ENCODE data around the gene MTHFR. TPM values are rescaled to one million over a fixed set of nuclear protein-coding genes. Genes with fewer than 3 reads are reported as not detected.

MTHFR gene
- total RNA-seq = 100 to 1,000 TPM in 2 of 6 donors, 10 to 100 TPM in 4; 51.5 to 163 (median 58.2) TPM

- Histone ChIP-seq H3K27me3 (no peaks in the 10 kb centered on the region), H3K27ac (peak within 1 kb of the TSS; percentile 91 to 99 (median 97)), H3K4me1 (peaks cover 65 to 83% (median 69%) of the 10 kb centered on the region in 4 donors), H3K36me3 (peaks cover 3 to 38% (median 12%) of the 10 kb centered on the region in 4 donors), H3K9me3 (no peaks in the 10 kb centered on the region), H3K4me3 (peak within 1 kb of the TSS; percentile 69 to 86 (median 73))
- peak; percentile 99 to 100 for DNase-seq
- peak; percentile 95 to 97 for ATAC-seq (ENCODE audit: low FRiP score in 2 of 2)
- WGBS, 2 donors = 4% methylated on average over 14 to 23 of the region's 72 CpGs
- TF ChIP-seq EP300 (IDR thresholded peaks at IDR 0.05) (peak in 2 of 4 donors; percentile 78 to 98), CTCF (IDR thresholded peaks at IDR 0.05) (peak in 1 of 6 experiments; percentile 15), POLR2A (IDR thresholded peaks at IDR 0.05) (peak in 3 of 4 donors; percentile 79 to 98 (median 90)), POLR2AphosphoS5 (IDR thresholded peaks at IDR 0.05) (peak; percentile 87 to 97)
Measured at GRCh38 chr1:11805422-11806306, at the start of gene MTHFR, which contains the start of gene CLCN6. Gene MTHFR (minus strand): TSS chr1:11805964. CDS start chr1:11803116, 2,848 bp downstream. Gene CLCN6 (plus strand): TSS chr1:11806191. CDS start chr1:11806263, 72 bp downstream.

DNA sequence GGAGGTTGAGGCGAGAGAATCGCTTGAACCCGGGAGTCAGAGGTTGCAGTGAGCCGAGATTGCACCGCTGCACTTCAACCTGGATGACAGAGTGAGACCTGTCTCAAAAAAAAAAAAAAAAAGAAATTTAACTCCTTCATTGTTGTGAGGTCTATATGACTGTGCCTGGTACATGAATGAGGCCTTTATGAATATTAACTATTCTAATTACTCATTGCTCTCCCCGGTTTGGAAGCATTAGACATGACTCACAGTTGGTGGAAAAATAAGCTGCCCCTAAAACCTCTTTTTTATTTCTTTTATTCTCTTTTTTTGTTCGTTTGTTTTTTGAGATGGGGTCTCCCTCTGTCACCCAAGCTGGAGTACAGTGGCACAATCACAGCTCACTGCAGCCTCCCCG, 49.7 kb upstream of the MTHFR start:
- Histone ChIP-seq H3K4me3 (no peak overlapping the region), H3K27me3 (peaks cover 0 to 23% (median 7%) of the 10 kb centered on the region in 4 donors)

GRCh38 chr1:11854519-11854918, 48.8 kb upstream of the MTHFR start:
- WGBS, 2 donors = 33 to 39% methylated on average over 4 to 5 of the region's 8 CpGs
- no peaks in the 10 kb centered on the region for H3K9me3 ChIP-seq
- H3K36me3 ChIP-seq = no peaks in the 10 kb centered on the region
- H3K4me1 ChIP-seq = peaks cover 0 to 7% (median 2%) of the 10 kb centered on the region in 4 donors
- H3K27me3 ChIP-seq = peaks cover 0 to 19% (median 7%) of the 10 kb centered on the region in 4 donors
- ATAC-seq (ENCODE audit: low FRiP score in 2 of 2) (no peak), DNase-seq (no peak)
- TF ChIP-seq CTCF (IDR thresholded peaks at IDR 0.05) (no peak), POLR2AphosphoS5 (IDR thresholded peaks at IDR 0.05) (no peak), EP300 (IDR thresholded peaks at IDR 0.05) (no peak), POLR2A (IDR thresholded peaks at IDR 0.05) (no peak)
- H3K4me3 ChIP-seq = no peak overlapping the region
- H3K27ac ChIP-seq = no peak overlapping the region

More for the DNA sequence above, 49.7 kb upstream of the MTHFR start:
- no peak for TF ChIP-seq POLR2A (IDR thresholded peaks at IDR 0.05)
- TF ChIP-seq CTCF (IDR thresholded peaks at IDR 0.05) = no peak
- TF ChIP-seq POLR2AphosphoS5 (IDR thresholded peaks at IDR 0.05) = no peak
- no peak for TF ChIP-seq EP300 (IDR thresholded peaks at IDR 0.05)
- DNase-seq = no peak
- peaks cover 0 to 7% (median 2%) of the 10 kb centered on the region in 4 donors for H3K4me1 ChIP-seq
- no peaks in the 10 kb centered on the region for H3K9me3 ChIP-seq
- no peak overlapping the region for H3K27ac ChIP-seq
- ATAC-seq (ENCODE audit: low FRiP score in 2 of 2) = no peak
- H3K36me3 ChIP-seq = no peaks in the 10 kb centered on the region
- 60 to 61% methylated on average over 8 of the region's 8 CpGs for WGBS, 2 donors

GRCh38 chr1:11851180-11851579, 45.4 kb upstream of the MTHFR start:
- Histone ChIP-seq H3K4me1 (no peaks in the 10 kb centered on the region), H3K27ac (no peak overlapping the region), H3K4me3 (no peak overlapping the region), H3K9me3 (no peaks in the 10 kb centered on the region), H3K27me3 (no peaks in the 10 kb centered on the region), H3K36me3 (peaks cover 0 to 9% (median 4%) of the 10 kb centered on the region in 4 donors)
- DNase-seq = no peak
- ATAC-seq (ENCODE audit: low FRiP score in 2 of 2) = peak in 1 of 2 donors; percentile 9
- WGBS, 2 donors = 67 to 70% methylated on average over 6 to 7 of the region's 7 CpGs
- TF ChIP-seq POLR2A (IDR thresholded peaks at IDR 0.05) = no peak
- TF ChIP-seq CTCF (IDR thresholded peaks at IDR 0.05) = no peak
- no peak for TF ChIP-seq POLR2AphosphoS5 (IDR thresholded peaks at IDR 0.05)
- TF ChIP-seq EP300 (IDR thresholded peaks at IDR 0.05) = no peak

Measured in upper lobe of left lung (tissue), 6 donors.